Ovary (tissue), 9 donors: ENCODE results near the gene DCAF8. TPM values are rescaled to one million over a fixed set of nuclear protein-coding genes. Genes with fewer than 3 reads are reported as not detected.

Experiments
- DNase-seq, 5 donors: peaks; one replicate each; pipeline ENCODE4 v3.0.0-alpha.2; 2019 to 2020
- H3K27ac ChIP-seq, 2 donors: fragments of 200-600 bp; one replicate each; pipeline versions ENCODE4 v1.5.1 to v1.8.0; 2019 to 2022
- H3K27me3 ChIP-seq: fragments of 200-600 bp; one replicate; pipeline ENCODE4 v1.8.0; 2022
- H3K36me3 ChIP-seq: fragments of 200-600 bp; sonication (generic); one replicate; pipeline ENCODE4 v1.5.1; 2019
- H3K4me1 ChIP-seq: one replicate; pipeline ENCODE4 v1.8.1; 2013; ENCODE audit warnings: mild to moderate bottlenecking, moderate library complexity; ENCODE audit not compliant: insufficient read depth
- H3K4me3 ChIP-seq: fragments of 200-600 bp; sonication (generic); one replicate; pipeline ENCODE4 v1.5.1; 2017
- H3K9me3 ChIP-seq, 2 donors: fragments of 200-600 bp in 1 of 2; sonication (generic) in 1 of 2; one replicate each; pipeline versions ENCODE4 v1.5.1 to v1.8.1; 2013 to 2019; ENCODE audit warnings: mild to moderate bottlenecking in 1 of 2, moderate library complexity in 1 of 2
- CTCF ChIP-seq, 3 donors: fragments of 450-650 bp in 2 of 3; fragments of 200-600 bp in 1 of 3; IDR thresholded peaks; one replicate each; pipeline versions ENCODE4 v1.5.1 to v1.8.0; 2016 to 2022; ENCODE audit warnings: antibody characterized with exemption in 3 of 3, mild to moderate bottlenecking in 1 of 3
- EP300 ChIP-seq: sonication (generic); formaldehyde crosslinking; IDR thresholded peaks from one replicate; pipeline ENCODE4 v1.6.1; 2017; ENCODE audit warnings: antibody characterized with exemption
- POLR2A ChIP-seq: fragments of 450-650 bp; IDR thresholded peaks from one replicate; pipeline ENCODE4 v1.6.1; 2017; ENCODE audit warnings: antibody characterized with exemption, mild to moderate bottlenecking, moderate library complexity
- WGBS, 3 donors: extraction: QIAGEN DNeasy Blood & Tissue Kit in 1 of 3; methylation state at CpG; one replicate each; pipeline versions ENCODE4 v1.1.5 to v1.1.7; 2013 to 2017; 5-methylcytosine and 5-hydroxymethylcytosine counted together
- intact Hi-C, 4 donors: fragments of 100-400 bp; cut with DNase I; formaldehyde crosslinking; loops; one replicate each; pipeline versions ENCODE4 v1.11.0 to v1.15.1; 2022 to 2023
- polyA plus RNA-seq, 2 donors: library from polyadenylated mRNA; stranded (reverse); fragments of 200-250 nt in 1 of 2; fragments of 350-450 nt in 1 of 2; fragmentation: Illumina TruSeq in 1 of 2; extraction: RNeasy Lipid Tissue Mini Kit (QIAGEN cat#74804) in 1 of 2; gene quantifications; one replicate each; pipeline ENCODE4 v1.2.3, GENCODE V29; 2013 to 2014
- total RNA-seq, 7 donors: library from RNA; depleted of rRNA in 2 of 7; stranded (reverse); fragments of >200 nt in 2 of 7; fragmentation: NEBNext Ultra II Directional in 3 of 7; extraction: Animal tissue kit (Norgen Biotek cat#: 25700) in 3 of 7; gene quantifications; one replicate each; pipeline versions ENCODE4 v1.1.0 to v1.2.4, GENCODE V29; 2016 to 2023
- donor health status: DM: no; HTN: no; CAD: no; lungs with moderate emphysema.
- donor health status: DM: no; HTN: no; CAD: no.
- donor health status: Bipolar disorder and iron deficiency.
- donor health status: DM: yes; HTN: yes; CAD: no.
- donor health status: DM: no; HTN: no; CAD: no.
- donor health status: DM: yes; HTN: yes; CAD: no.

DCAF8 gene
- total and polyA plus RNA-seq, 9 donors, result 85.2 to 147 (median 104) TPM

- no peak for TF ChIP-seq POLR2A
- no peak for TF ChIP-seq EP300
- TF ChIP-seq CTCF (IDR thresholded peaks at IDR 0.05), result no peak
- intact Hi-C loops, result no loop called here
- WGBS, 3 donors, result 90 to 93% (median 92%) methylated on average over 6 of the region's 6 CpGs
- H3K36me3 ChIP-seq, result no peaks in the 10 kb centered on the region
- H3K27ac ChIP-seq, result no peak overlapping the region
- no peak overlapping the region for H3K4me3 ChIP-seq
- no peaks in the 10 kb centered on the region for H3K4me1 ChIP-seq
- H3K27me3 ChIP-seq, result no peaks in the 10 kb centered on the region
- DNase-seq, result no peak
- H3K9me3 ChIP-seq, result no peaks in the 10 kb centered on the region
Observed at GRCh38 chr1:160167580-160167979, 94.8 kb downstream of the DCAF8 start.

DNA sequence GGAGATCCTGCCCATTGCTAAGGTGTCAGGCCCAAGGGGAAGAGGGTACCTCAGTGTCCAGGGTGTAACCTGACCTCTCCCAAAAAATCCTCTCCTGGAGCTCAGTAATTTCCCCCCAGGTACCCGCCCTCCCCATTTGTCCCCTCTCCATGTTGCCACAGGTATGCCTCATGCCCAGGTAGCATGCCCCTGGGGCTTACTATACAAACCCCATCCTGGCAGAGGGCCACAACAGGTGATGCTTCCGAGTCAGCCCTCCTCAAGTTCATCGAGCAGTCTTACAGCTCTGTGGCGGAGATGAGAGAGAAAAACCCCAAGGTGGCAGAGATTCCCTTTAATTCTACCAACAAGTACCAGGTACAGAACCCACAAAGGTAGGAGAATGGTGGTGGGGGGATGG, 95.3 kb downstream of the DCAF8 start:
- Histone ChIP-seq H3K4me3 (no peak overlapping the region), H3K36me3 (no peaks in the 10 kb centered on the region), H3K4me1 (no peaks in the 10 kb centered on the region), H3K27me3 (no peaks in the 10 kb centered on the region), H3K27ac (no peak overlapping the region), H3K9me3 (no peaks in the 10 kb centered on the region)
- no peak for DNase-seq
- 79 to 89% (median 84%) methylated on average over 4 of the region's 4 CpGs for WGBS, 3 donors
- intact Hi-C loops, result no loop called here
- no peak for TF ChIP-seq POLR2A
- no peak for TF ChIP-seq EP300
- no peak for TF ChIP-seq CTCF (IDR thresholded peaks at IDR 0.05)

- no peaks in the 10 kb centered on the region for H3K27me3 ChIP-seq
- intact Hi-C loops, result no loop called here
- no peaks in the 10 kb centered on the region for H3K36me3 ChIP-seq
- DNase-seq, result no peak
- TF ChIP-seq POLR2A (no peak), EP300 (no peak), CTCF (IDR thresholded peaks at IDR 0.05) (no peak)
- H3K27ac ChIP-seq, result no peak overlapping the region
- no peak overlapping the region for H3K4me3 ChIP-seq
- H3K9me3 ChIP-seq, result no peaks in the 10 kb centered on the region
- WGBS, 3 donors, result 80 to 89% (median 83%) methylated on average over 12 of the region's 12 CpGs
- no peaks in the 10 kb centered on the region for H3K4me1 ChIP-seq
Observed at GRCh38 chr1:160166166-160166868, 96.0 kb downstream of the DCAF8 start.

Other genes starting within 250 kb of the DCAF8 start
- gene PIGM, start 230.6 kb downstream of the DCAF8 start, total RNA-seq, result 1 to 10 TPM; 3.8 to 7.4 (median 5.9) TPM
- gene PIGM, start 230.6 kb downstream of the DCAF8 start, polyA plus RNA-seq, result 1 to 10 TPM; 2.7 to 7.1 TPM
- under 1 TPM in 2 of 7 donors, not detected in 5; 0.15 to 0.18 TPM for gene KCNJ10, start 192.4 kb downstream of the DCAF8 start, total RNA-seq
- gene KCNJ10, start 192.4 kb downstream of the DCAF8 start, polyA plus RNA-seq, result under 1 TPM; 0.02 to 0.28 TPM
- gene KCNJ9, start 181.0 kb downstream of the DCAF8 start, total RNA-seq, result not detected
- gene KCNJ9, start 181.0 kb downstream of the DCAF8 start, polyA plus RNA-seq, result under 1 TPM in 1 of 2 donors, not detected in 1; 0.01 TPM
- 10 to 100 TPM; 24.2 to 45.6 (median 34.2) TPM for gene IGSF8, start 163.9 kb downstream of the DCAF8 start, total RNA-seq
- gene IGSF8, start 163.9 kb downstream of the DCAF8 start, polyA plus RNA-seq, result 10 to 100 TPM in 1 of 2 donors, 1 to 10 TPM in 1; 7.3 to 36.7 TPM
- 10 to 100 TPM in 4 of 7 donors, 1 to 10 TPM in 3; 3.0 to 34.0 (median 15.0) TPM for gene ATP1A2, start 146.8 kb downstream of the DCAF8 start, total RNA-seq
- gene ATP1A2, start 146.8 kb downstream of the DCAF8 start, polyA plus RNA-seq, result 10 to 100 TPM; 10.4 to 38.6 TPM
- gene ATP1A4, start 110.9 kb downstream of the DCAF8 start, total RNA-seq, result under 1 TPM in 1 of 7 donors, not detected in 6; 0.22 TPM
- under 1 TPM in 1 of 2 donors, not detected in 1; 0.37 TPM for gene ATP1A4, start 110.9 kb downstream of the DCAF8 start, polyA plus RNA-seq
- gene CASQ1, start 72.0 kb downstream of the DCAF8 start, total RNA-seq, result under 1 TPM in 4 of 7 donors, not detected in 3; 0.15 to 0.61 (median 0.43) TPM
- under 1 TPM; 0.06 to 0.92 TPM for gene CASQ1, start 72.0 kb downstream of the DCAF8 start, polyA plus RNA-seq
- gene PEA15, start 57.2 kb downstream of the DCAF8 start, total RNA-seq, result 100 to 1,000 TPM in 5 of 7 donors, 10 to 100 TPM in 2; 38.4 to 137 (median 135) TPM
- gene PEA15, start 57.2 kb downstream of the DCAF8 start, polyA plus RNA-seq, result 100 to 1,000 TPM; 137 to 530 TPM
- gene PEX19, start 22.6 kb upstream of the DCAF8 start, total RNA-seq, result 10 to 100 TPM; 40.1 to 91.7 (median 70.6) TPM
- gene PEX19, start 22.6 kb upstream of the DCAF8 start, polyA plus RNA-seq, result 100 to 1,000 TPM in 1 of 2 donors, 10 to 100 TPM in 1; 38.9 to 139 TPM
- 100 to 1,000 TPM in 5 of 7 donors, 10 to 100 TPM in 2; 63.7 to 163 (median 123) TPM for gene COPA, start 80.7 kb upstream of the DCAF8 start, total RNA-seq
- 100 to 1,000 TPM in 1 of 2 donors, 10 to 100 TPM in 1; 69.9 to 144 TPM for gene COPA, start 80.7 kb upstream of the DCAF8 start, polyA plus RNA-seq
- 10 to 100 TPM; 35.2 to 76.2 (median 58.1) TPM for gene NCSTN, start 80.8 kb upstream of the DCAF8 start, total RNA-seq
- 100 to 1,000 TPM in 1 of 2 donors, 10 to 100 TPM in 1; 53.9 to 234 TPM for gene NCSTN, start 80.8 kb upstream of the DCAF8 start, polyA plus RNA-seq
- gene NHLH1, start 104.5 kb upstream of the DCAF8 start, total RNA-seq, result under 1 TPM in 3 of 7 donors, not detected in 4; 0.08 to 0.20 (median 0.10) TPM
- under 1 TPM; 0.02 to 0.08 TPM for gene NHLH1, start 104.5 kb upstream of the DCAF8 start, polyA plus RNA-seq
- gene VANGL2, start 138.0 kb upstream of the DCAF8 start, total RNA-seq, result 10 to 100 TPM in 3 of 7 donors, 1 to 10 TPM in 4; 5.6 to 18.4 (median 10.0) TPM
- gene VANGL2, start 138.0 kb upstream of the DCAF8 start, polyA plus RNA-seq, result 1 to 10 TPM; 7.1 to 8.1 TPM